ENCODE data around the gene NPHP4. TPM values are rescaled to one million over a fixed set of nuclear protein-coding genes. Genes with fewer than 3 reads are reported as not detected.

The NPHP4 gene
- total and polyA plus RNA-seq, 10 of the 15 experiments (the other 5 are each of a cell fraction or from before 2014, with no cell fraction given): 0.16 to 10.5 (median 3.1) TPM

DNA sequence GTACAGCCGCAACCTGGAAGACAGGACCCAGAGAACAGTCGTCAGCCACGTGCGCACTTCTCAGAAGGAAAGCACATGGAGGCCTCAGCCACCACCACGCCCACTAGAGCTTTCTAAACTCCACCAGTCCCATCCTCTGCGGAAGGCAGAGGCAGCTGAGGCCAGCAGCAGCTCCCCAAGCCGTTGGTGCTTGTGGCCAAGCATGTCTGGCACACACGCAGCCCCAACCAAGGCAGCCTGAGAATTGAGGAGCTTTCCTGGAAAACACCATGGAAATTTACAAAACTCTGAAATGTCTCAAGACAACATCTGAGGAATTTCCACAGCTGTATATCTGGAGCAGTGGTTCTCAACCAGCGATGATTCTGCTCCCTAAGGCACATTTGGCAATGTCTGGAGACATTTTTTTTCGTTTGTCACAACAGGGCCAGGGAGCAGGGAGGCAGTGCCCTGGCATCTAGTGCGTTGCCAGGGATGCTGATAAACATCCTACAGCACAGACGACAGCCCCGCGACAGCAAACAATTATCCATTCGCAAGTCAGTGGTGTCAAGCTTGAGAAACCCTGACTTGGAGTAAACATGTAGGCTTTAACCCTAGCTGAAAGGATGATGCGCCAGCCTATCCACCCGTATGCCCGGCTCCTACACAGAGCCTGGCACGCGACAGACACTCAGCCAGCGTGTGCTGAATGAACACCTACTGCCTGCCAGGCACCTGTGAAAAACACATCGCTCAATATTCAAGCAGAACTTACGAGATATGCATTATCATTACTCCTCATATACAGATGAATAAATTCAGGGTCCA is 24.7 kb downstream of the NPHP4 start:
- ChIA-PET RAD21 (ENCODE audit: unreplicated experiment) (no interaction called here), POLR2A (no interaction called here), CTCF (no interaction called here), SMC1A (ENCODE audit: uncharacterized antibody, unreplicated experiment) (no interaction called here)
- no peak overlapping the region for H3K4me3 ChIP-seq
- TF ChIP-seq ASH2L (IDR thresholded peaks at IDR 0.05; ENCODE audit: borderline replicate concordance, low read depth) (no peak), CEBPB (IDR thresholded peaks at IDR 0.05; ENCODE audit: borderline replicate concordance in 1 of 2, low read depth in 2 of 2, low read length in 2 of 2) (no peak), NFXL1 (IDR thresholded peaks at IDR 0.05; ENCODE audit: borderline replicate concordance) (no peak), SMC3 (IDR thresholded peaks at IDR 0.05; ENCODE audit: borderline replicate concordance, low read length) (no peak), RELA (IDR thresholded peaks at IDR 0.05; ENCODE audit: borderline replicate concordance, partially characterized antibody) (no peak), WRNIP1 (IDR thresholded peaks at IDR 0.05; ENCODE audit: borderline replicate concordance, low read depth, low read length) (no peak), ESRRA (IDR thresholded peaks at IDR 0.05; ENCODE audit: low read length) (no peak), CBFB (IDR thresholded peaks at IDR 0.05; ENCODE audit: low read depth) (no peak), KLF5 (IDR thresholded peaks at IDR 0.05; ENCODE audit: partially characterized antibody) (no peak), ZZZ3 (IDR thresholded peaks at IDR 0.05; ENCODE audit: control insufficient read depth, insufficient read length, low read depth) (no peak)
- TF ChIP-seq, protein P1, sequence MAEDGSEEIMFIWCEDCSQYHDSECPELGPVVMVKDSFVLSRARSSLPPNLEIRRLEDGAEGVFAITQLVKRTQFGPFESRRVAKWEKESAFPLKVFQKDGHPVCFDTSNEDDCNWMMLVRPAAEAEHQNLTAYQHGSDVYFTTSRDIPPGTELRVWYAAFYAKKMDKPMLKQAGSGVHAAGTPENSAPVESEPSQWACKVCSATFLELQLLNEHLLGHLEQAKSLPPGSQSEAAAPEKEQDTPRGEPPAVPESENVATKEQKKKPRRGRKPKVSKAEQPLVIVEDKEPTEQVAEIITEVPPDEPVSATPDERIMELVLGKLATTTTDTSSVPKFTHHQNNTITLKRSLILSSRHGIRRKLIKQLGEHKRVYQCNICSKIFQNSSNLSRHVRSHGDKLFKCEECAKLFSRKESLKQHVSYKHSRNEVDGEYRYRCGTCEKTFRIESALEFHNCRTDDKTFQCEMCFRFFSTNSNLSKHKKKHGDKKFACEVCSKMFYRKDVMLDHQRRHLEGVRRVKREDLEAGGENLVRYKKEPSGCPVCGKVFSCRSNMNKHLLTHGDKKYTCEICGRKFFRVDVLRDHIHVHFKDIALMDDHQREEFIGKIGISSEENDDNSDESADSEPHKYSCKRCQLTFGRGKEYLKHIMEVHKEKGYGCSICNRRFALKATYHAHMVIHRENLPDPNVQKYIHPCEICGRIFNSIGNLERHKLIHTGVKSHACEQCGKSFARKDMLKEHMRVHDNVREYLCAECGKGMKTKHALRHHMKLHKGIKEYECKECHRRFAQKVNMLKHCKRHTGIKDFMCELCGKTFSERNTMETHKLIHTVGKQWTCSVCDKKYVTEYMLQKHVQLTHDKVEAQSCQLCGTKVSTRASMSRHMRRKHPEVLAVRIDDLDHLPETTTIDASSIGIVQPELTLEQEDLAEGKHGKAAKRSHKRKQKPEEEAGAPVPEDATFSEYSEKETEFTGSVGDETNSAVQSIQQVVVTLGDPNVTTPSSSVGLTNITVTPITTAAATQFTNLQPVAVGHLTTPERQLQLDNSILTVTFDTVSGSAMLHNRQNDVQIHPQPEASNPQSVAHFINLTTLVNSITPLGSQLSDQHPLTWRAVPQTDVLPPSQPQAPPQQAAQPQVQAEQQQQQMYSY (CRISPR knock-in tag; IDR thresholded peaks at IDR 0.05): no peak
- intact Hi-C loops (cut with micrococcal nuclease; ENCODE audit: unreplicated experiment): no loop called here
- no TSS peak for BruUV-seq (replicated peaks)
- H3K36me3 ChIP-seq (ENCODE audit: control insufficient read depth in 2 of 2, insufficient read depth in 2 of 2, low read length in 1 of 2): peaks cover 0 to 6% of the 10 kb centered on the region in 2 experiments; a peak in 3 of 4 replicates
- H3K4me2 ChIP-seq (ENCODE audit: control insufficient read depth, insufficient read depth): no peak overlapping the region
- in situ Hi-C loops (cut with MboI): no loop called here
- no peaks in the 10 kb centered on the region for H3K4me1 ChIP-seq (ENCODE audit: control insufficient read depth, insufficient read depth, low read length)
- H3K27me3 ChIP-seq (replicated peaks in 1 of 2; ENCODE audit: control insufficient read depth in 2 of 2, insufficient read depth in 2 of 2, low read length in 1 of 2): no peaks in the 10 kb centered on the region
- no peaks in the 10 kb centered on the region for H3K9me3 ChIP-seq (replicated peaks; ENCODE audit: control insufficient read depth, insufficient read depth, low read length)
- no peak overlapping the region for H3K27ac ChIP-seq (ENCODE audit: control insufficient read depth, insufficient read depth)
- no peak overlapping the region for H2AFZ ChIP-seq (ENCODE audit: control insufficient read depth, low read depth, low read length)
- FAIRE-seq (no peak), ATAC-seq (no peak), DNase-seq (ENCODE audit: low read depth, low spot score) (no peak)
- H3K79me2 ChIP-seq (ENCODE audit: control insufficient read depth, insufficient read depth, low read length): no peaks in the 10 kb centered on the region
- WGBS (ENCODE audit: insufficient coverage, insufficient replicate concordance, low lambda C conversion rate, missing lambda C conversion rate): 91% methylated on average over 23 of the region's 23 CpGs
- no peaks in the 10 kb centered on the region for H4K20me1 ChIP-seq (ENCODE audit: control insufficient read depth, insufficient read depth)
- no peak overlapping the region for H3K9ac ChIP-seq (ENCODE audit: control insufficient read depth, insufficient read depth, low read length)

All from GM12878 (cell line).